ENCODE data around the gene FHIT. TPM values are rescaled to one million over a fixed set of nuclear protein-coding genes. Genes with fewer than 3 reads are reported as not detected.
"Not testable (repeated sequence)": the region's sequence is repeated elsewhere in the genome, so short reads cannot be mapped to it uniquely, and the experiment has no call there.

FHIT gene
- total RNA-seq, 1 donor from 2014 or later = 21.5 TPM

GRCh38 chr3:61078048-61078752 is 173.1 kb downstream of the FHIT start:
- ATAC-seq (ENCODE audit: poor library complexity) (no peak), DNase-seq (no peak)
- intact Hi-C loops (cut with DNase I) = no loop called here

- ATAC-seq (ENCODE audit: poor library complexity) (no peak), DNase-seq (no peak)
- intact Hi-C loops (cut with DNase I) = no loop called here
Measured at GRCh38 chr3:61077551-61077950, 173.7 kb downstream of the FHIT start.

GRCh38 chr3:61074783-61075182 is 176.5 kb downstream of the FHIT start:
- no peak for ATAC-seq (ENCODE audit: poor library complexity)
- no peak for DNase-seq
- intact Hi-C loops (cut with DNase I) = no loop called here

GRCh38 chr3:61073566-61074165 is 177.6 kb downstream of the FHIT start:
- ATAC-seq (ENCODE audit: poor library complexity) = no peak
- intact Hi-C loops (cut with DNase I) = no loop called here
- no peak for DNase-seq

GRCh38 chr3:61068084-61068483 is 183.2 kb downstream of the FHIT start:
- no peak for DNase-seq
- no peak for ATAC-seq (ENCODE audit: poor library complexity)
- intact Hi-C loops (cut with DNase I) = no loop called here

GRCh38 chr3:61066800-61067199 is 184.5 kb downstream of the FHIT start:
- no peak for ATAC-seq (ENCODE audit: poor library complexity)
- no peak for DNase-seq

GRCh38 chr3:61066222-61066621 is 185.0 kb downstream of the FHIT start:
- not testable (repeated sequence) for ATAC-seq (ENCODE audit: poor library complexity); DNase-seq

More at GRCh38 chr3:61066800-61067199, 184.5 kb downstream of the FHIT start:
- intact Hi-C loops (cut with DNase I) = no loop called here

GRCh38 chr3:61065451-61066011 is 185.7 kb downstream of the FHIT start:
- DNase-seq (no peak), ATAC-seq (ENCODE audit: poor library complexity) (no peak)
- intact Hi-C loops (cut with DNase I) = no loop called here

More at GRCh38 chr3:61066222-61066621, 185.0 kb downstream of the FHIT start:
- intact Hi-C loops (cut with DNase I) = not testable (repeated sequence)

GRCh38 chr3:61061092-61061723 is 190.0 kb downstream of the FHIT start:
- ATAC-seq (ENCODE audit: poor library complexity) (no peak), DNase-seq (no peak)
- intact Hi-C loops (cut with DNase I) = no loop called here

- intact Hi-C loops (cut with DNase I) = no loop called here
- no peak for DNase-seq
- no peak for ATAC-seq (ENCODE audit: poor library complexity)
Measured at GRCh38 chr3:61060411-61060861, 190.8 kb downstream of the FHIT start.

- intact Hi-C loops (cut with DNase I) = no loop called here
- ATAC-seq (ENCODE audit: poor library complexity) = no peak
- DNase-seq = no peak
Measured at GRCh38 chr3:61058836-61059235, 192.4 kb downstream of the FHIT start.

- intact Hi-C loops (cut with DNase I) = no loop called here
- ATAC-seq (ENCODE audit: poor library complexity) (no peak), DNase-seq (no peak)
Measured at GRCh38 chr3:61057464-61057863, 193.8 kb downstream of the FHIT start.

GRCh38 chr3:61055447-61055846 is 195.8 kb downstream of the FHIT start:
- intact Hi-C loops (cut with DNase I) = no loop called here
- ATAC-seq (ENCODE audit: poor library complexity) = no peak
- no peak for DNase-seq

- intact Hi-C loops (cut with DNase I) = no loop called here
- DNase-seq (no peak), ATAC-seq (ENCODE audit: poor library complexity) (no peak)
Measured at GRCh38 chr3:61053781-61054496, 197.3 kb downstream of the FHIT start.

- ATAC-seq (ENCODE audit: poor library complexity) = no peak
- no peak for DNase-seq
- intact Hi-C loops (cut with DNase I) = no loop called here
Measured at GRCh38 chr3:61052851-61053250, 198.4 kb downstream of the FHIT start.

- no peak for ATAC-seq (ENCODE audit: poor library complexity)
- no peak for DNase-seq
- intact Hi-C loops (cut with DNase I) = no loop called here
Measured at GRCh38 chr3:61051666-61052065, 199.6 kb downstream of the FHIT start.

GRCh38 chr3:61045169-61045568 is 206.1 kb downstream of the FHIT start:
- ATAC-seq (ENCODE audit: poor library complexity); DNase-seq; intact Hi-C loops (cut with DNase I): not testable (repeated sequence)

- DNase-seq = no peak
- no peak for ATAC-seq (ENCODE audit: poor library complexity)
- intact Hi-C loops (cut with DNase I) = no loop called here
Measured at GRCh38 chr3:61043156-61043555, 208.1 kb downstream of the FHIT start.

GRCh38 chr3:61040618-61041017 is 210.6 kb downstream of the FHIT start:
- intact Hi-C loops (cut with DNase I) = no loop called here
- ATAC-seq (ENCODE audit: poor library complexity) (no peak), DNase-seq (no peak)
